ENCODE data around the gene PLCB1. TPM values are rescaled to one million over a fixed set of nuclear protein-coding genes. Genes with fewer than 3 reads are reported as not detected.
"Not testable (repeated sequence)": the region's sequence is repeated elsewhere in the genome, so short reads cannot be mapped to it uniquely, and the experiment has no call there.

PLCB1 gene
- polyA plus RNA-seq, 3 donors: 36.5 to 51.1 (median 46.4) TPM

DNA sequence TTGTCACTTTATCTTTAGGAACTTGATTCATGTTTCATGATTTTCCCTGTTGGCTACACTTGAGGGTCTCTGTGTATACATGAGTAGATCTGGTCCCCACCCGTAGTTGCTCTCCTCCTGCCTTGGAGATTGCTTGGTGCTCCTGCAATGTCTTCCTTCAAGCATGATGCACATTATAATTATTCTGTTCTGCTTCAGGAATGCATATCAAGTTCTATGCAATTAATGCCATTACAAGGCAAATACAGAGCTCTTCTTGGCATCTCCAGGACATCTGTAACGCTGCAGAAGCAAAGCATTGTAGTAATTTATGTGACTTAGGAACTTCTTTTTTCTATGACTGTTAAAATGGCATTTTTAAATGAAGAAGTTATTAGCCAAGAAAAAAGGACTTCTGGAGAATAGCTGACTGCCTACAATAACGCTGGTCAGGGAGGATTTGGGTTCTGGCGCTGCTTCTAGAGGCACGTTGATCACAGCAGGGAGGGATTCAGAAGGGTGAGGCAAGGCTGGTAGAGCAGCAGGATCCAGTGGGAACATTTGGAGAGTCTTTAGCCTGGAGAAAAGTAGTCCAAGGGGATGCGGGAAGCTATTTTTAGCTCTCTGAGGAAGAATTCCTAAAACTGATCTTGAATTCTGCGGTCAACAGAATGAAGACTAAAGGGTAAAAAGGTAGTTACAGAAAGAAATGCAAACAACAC, 203.6 kb downstream of the PLCB1 start:
- DNase-seq (ENCODE audit: extremely low read depth in 1 of 11, low read depth in 9 of 11, low spot score in 4 of 11): no peak

DNA sequence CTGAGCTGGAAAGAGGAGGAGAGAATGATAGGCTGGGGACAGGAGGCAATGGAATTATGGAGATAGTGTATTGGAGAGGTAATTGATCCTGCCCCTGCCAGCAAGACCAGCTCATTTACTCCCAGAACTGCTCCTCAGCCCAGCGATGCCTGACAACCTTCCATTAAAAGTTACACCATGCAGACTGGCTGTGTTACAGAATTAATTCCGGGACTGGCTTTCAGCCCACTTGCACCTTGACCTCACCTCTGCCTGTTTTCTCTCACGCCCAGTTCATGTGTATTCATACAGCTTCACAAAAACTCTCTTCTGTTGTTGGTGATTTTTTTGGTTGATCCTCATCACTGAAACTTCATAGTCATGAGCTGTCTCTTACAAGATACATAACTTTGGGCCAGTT, 207.3 kb downstream of the PLCB1 start:
- DNase-seq (ENCODE audit: extremely low read depth in 1 of 11, low read depth in 9 of 11, low spot score in 4 of 11): no peak

GRCh38 chr20:8342391-8342790, 210.3 kb downstream of the PLCB1 start:
- DNase-seq (ENCODE audit: extremely low read depth in 1 of 11, low read depth in 9 of 11, low spot score in 4 of 11): no peak

- no peak for DNase-seq (ENCODE audit: extremely low read depth in 1 of 11, low read depth in 9 of 11, low spot score in 4 of 11)
These were observed 212.0 kb downstream of the PLCB1 start for GRCh38 chr20:8344106-8344505.

- no peak for DNase-seq (ENCODE audit: extremely low read depth in 1 of 11, low read depth in 9 of 11, low spot score in 4 of 11)
These were observed 212.6 kb downstream of the PLCB1 start for GRCh38 chr20:8344631-8345030.

DNA sequence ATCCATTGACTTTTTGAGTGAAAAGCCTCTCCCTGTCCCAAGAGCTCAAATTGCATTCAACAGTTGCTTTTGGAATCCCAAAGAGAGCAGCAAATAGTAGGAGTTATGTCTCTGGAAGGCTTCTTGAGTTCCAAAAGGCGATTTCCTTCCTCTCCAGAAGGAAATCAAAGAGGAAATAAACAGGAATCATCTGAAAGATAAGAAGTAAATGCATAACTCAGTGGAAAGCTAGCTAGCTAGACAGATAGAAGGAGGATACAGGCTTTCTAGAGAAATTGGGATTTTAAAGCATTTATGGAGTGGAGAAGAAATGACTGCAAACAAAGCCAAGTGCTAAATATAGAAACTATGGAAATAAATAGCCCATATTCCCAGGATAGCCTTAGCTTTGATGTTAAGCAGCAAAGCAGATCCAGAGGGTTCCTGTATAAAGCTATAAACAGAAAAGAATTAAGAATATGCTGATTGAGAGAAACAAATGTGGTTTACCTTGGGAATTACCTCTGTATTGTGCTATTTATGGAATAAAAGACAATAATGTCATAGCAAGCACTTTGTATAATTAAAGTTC, 214.7 kb downstream of the PLCB1 start:
- DNase-seq (ENCODE audit: extremely low read depth in 1 of 11, low read depth in 9 of 11, low spot score in 4 of 11): no peak

DNA sequence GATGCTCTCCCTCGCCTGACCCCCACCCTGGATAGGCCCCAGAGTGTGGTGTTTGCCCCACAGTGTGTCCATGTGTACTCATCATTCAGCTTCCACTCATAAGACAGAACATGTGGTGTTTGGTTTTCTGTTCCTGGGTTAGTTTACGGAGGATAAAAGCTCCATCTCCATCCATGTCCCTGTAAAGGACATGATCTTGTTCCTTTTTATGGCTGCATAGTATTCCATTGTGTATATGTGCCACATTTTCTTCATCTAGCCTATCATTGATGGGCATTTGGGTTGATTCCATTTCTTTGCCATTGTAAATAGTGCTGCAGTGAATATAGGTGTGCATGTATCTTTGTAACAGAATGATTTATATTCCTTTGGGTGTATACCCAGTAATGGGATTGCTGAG, 218.2 kb downstream of the PLCB1 start:
- DNase-seq (ENCODE audit: extremely low read depth in 1 of 11, low read depth in 9 of 11, low spot score in 4 of 11): not testable (repeated sequence)

DNA sequence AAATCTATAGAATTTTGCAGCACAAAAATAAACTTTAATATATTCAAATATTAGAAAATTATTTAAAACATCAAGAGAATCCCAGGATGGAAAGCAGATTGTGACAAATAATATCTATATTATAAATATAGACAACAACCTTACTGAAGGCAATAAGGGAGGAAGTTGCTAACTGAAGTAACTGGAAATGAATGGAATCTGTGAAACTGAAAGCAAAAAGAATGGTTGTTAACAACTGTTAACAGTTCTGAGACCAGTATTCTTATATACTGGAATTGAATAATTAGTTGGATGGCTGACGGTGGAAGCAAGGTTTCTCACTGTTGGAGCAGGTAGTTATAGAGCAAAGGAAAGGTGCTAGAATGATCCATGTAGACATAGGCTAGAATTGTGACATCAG, 220.4 kb downstream of the PLCB1 start:
- DNase-seq (ENCODE audit: extremely low read depth in 1 of 11, low read depth in 9 of 11, low spot score in 4 of 11): no peak

DNA sequence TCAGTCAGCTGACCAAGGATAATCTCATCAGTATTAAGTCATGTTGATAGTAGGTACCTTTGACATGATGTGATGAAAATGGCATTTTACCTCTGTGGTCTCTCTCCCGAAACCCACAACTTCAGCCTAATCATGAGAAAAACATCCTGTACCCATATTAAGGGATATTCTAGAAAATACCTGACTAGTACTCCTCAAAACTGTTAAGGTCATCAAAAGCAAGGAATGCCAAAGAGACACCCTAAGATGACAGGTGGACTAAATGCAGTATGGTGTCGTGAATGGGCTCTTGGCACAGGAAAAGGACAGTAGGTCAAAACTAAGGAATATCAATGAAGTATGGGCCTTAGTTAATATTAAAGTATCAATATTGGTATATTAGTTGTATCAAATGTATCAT, 221.4 kb downstream of the PLCB1 start:
- DNase-seq (ENCODE audit: extremely low read depth in 1 of 11, low read depth in 9 of 11, low spot score in 4 of 11): no peak

DNA sequence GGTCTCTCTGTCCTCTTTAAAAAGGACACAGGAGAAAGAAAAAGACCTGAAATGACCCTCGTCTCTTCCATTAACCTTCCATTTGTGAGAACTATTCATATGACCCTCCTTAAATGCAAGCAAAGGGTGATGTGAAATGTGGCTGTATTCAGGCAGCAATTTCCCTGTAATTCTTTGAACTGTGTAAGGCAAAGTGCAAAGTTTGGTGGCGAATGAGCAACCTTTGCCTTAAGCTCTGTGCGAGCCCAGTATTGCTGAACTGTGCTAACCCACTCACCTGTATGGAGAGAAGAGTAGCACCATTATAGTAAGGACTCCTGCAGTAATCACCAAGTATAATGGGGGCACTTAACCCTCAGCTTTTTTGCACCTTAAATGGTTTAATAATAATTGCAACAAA, 223.4 kb downstream of the PLCB1 start:
- no peak for DNase-seq (ENCODE audit: extremely low read depth in 1 of 11, low read depth in 9 of 11, low spot score in 4 of 11)

DNA sequence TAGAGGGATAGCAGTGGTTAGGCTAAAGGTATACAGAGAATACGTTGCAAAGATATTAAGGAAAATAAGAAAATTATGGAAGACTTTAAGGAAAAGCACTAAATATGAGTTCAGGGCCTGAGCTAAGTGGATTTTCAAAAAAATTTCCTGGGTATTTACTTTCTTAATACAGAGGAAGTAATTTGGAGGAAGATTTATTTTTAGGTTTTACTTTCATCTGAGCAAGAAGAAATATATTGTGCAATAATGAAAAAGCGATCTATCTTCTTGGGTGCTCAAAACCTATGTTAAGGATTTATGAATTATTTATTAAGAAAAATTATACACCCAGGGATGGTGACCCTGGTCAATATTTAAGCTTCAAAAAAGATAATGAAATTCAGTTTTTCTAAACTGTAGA, 224.7 kb downstream of the PLCB1 start:
- no peak for DNase-seq (ENCODE audit: extremely low read depth in 1 of 11, low read depth in 9 of 11, low spot score in 4 of 11)

DNA sequence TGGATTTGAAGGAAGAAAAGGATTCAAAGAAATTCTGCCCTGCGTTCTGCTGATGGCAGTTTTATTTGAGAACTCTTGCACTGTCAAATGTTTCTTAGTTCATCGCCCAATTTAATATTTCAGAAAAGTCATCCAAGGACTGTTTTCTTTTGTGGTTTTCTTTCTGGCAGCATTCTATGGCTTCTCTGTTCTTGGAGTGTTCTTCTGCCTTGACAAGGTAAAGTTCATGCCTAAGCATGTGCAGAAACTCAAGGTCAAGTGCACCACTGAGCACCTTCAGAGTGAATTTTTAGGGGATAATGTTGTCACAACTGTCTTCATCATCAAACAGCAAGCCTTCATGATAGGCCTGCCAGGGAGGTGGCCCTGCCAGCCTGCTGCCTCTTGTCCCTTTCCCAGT, 225.6 kb downstream of the PLCB1 start:
- DNase-seq (ENCODE audit: extremely low read depth in 1 of 11, low read depth in 9 of 11, low spot score in 4 of 11): no peak

GRCh38 chr20:8360035-8360434, 228.0 kb downstream of the PLCB1 start:
- no peak for DNase-seq (ENCODE audit: extremely low read depth in 1 of 11, low read depth in 9 of 11, low spot score in 4 of 11)

GRCh38 chr20:8361006-8361652, 229.1 kb downstream of the PLCB1 start:
- DNase-seq (ENCODE audit: extremely low read depth in 1 of 11, low read depth in 9 of 11, low spot score in 4 of 11): no peak

- DNase-seq (ENCODE audit: extremely low read depth in 1 of 11, low read depth in 9 of 11, low spot score in 4 of 11): no peak
These were observed 229.7 kb downstream of the PLCB1 start for GRCh38 chr20:8361779-8362178.

GRCh38 chr20:8362457-8362856, 230.4 kb downstream of the PLCB1 start:
- DNase-seq (ENCODE audit: extremely low read depth in 1 of 11, low read depth in 9 of 11, low spot score in 4 of 11): no peak

- no peak for DNase-seq (ENCODE audit: extremely low read depth in 1 of 11, low read depth in 9 of 11, low spot score in 4 of 11)
These were observed 232.1 kb downstream of the PLCB1 start for GRCh38 chr20:8363970-8364733.

DNA sequence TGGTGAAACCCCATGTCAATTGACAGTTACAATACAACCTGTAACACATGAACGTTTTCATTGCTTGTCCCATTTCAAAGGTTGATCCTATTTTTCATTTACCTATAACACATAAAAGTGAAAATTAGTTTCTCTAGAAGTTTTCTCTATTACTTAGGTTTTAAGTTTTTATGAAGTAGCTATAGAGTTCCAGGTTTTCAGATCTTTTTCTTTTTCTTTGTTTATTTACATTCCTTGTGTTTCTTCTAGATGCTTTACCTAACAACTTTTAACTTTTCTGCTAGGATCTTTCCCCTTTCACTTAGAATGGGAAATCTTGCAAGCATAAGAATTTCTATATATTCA, 232.6 kb downstream of the PLCB1 start:
- DNase-seq (ENCODE audit: extremely low read depth in 1 of 11, low read depth in 9 of 11, low spot score in 4 of 11): no peak

DNA sequence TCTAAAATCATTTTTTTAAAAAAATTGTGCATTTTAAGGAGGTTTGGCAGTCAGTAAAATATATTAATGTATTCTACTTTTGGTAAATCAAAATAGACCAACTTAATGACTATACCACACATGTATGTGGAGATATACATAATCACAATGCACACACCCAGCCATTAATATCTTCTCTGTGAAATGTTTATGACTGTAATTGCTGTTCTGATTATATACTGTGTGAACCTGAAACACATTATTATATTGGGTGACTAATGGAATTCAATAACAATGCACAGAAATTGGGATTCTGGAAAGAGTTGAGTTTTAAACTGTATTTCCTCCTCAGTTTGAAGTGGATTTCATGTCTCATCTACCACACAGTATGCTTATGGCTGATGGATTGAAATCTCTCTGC, 233.6 kb downstream of the PLCB1 start:
- no peak for DNase-seq (ENCODE audit: extremely low read depth in 1 of 11, low read depth in 9 of 11, low spot score in 4 of 11)

DNA sequence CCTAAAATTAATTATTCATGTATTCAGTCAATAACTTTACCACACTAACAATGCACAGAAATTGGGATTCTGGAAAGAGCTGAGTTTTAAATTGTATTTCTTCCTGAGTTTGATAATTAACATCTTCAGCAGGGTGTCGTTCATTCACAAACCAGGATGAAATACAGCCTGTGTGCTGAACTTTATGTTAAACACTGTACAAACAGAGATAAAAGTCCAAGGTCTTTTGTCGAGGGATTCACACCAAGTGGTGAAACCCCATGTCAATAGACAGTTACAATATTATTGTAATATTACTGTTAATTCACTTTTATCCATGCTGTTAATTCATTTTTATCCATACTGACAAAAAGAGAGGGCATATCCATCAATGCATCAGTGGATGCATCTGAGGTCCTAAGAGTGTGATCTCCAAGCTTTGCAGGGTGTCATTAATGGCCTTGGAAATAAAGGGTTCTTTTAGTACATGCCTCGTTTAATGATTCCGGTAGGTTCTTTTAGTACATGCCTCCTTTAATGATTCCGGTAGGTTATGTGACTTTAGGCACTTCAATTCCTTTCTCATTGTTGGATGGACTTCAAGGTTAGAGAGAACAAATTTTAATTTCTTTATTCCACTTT, 234.3 kb downstream of the PLCB1 start:
- no peak for DNase-seq (ENCODE audit: extremely low read depth in 1 of 11, low read depth in 9 of 11, low spot score in 4 of 11)

Measured in renal cortex interstitium (tissue), 11 donors.